NCI-H2227 (cell line): ENCODE data around the gene ADAM15.

Experiments
- DNase-seq: peaks from one replicate; lab custom pipeline; 2025; ENCODE audit not compliant: unreplicated experiment; lab: John Stamatoyannopoulos, UW

The ADAM15 gene

DNA sequence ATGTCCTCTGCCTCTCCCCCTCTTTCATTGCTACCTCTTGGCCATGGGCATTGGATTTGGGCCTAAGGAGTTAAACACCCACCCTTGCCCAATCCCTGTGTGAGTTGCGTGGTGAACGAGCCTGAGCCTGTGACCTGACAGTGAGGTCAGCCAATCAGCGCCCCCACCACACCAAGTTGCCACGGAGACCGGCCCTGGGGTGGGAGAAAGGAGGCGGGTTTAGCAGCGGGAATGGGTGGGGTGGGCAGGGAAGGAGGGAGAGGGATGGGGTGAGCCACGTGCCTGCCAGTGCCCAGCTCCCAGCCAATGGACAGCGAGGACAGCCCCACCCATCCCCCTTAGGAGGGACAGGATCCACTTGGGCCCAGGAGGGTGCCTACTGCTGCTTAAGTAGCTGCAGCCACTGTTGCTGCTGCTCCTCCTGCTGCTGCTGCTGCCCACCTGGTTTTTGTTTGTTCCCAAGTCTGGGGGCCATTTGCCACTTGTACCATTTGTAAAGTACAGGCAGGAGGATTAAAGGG, 39.0 kb upstream of the ADAM15 start:
- peak; percentile 95 for DNase-seq

DNA sequence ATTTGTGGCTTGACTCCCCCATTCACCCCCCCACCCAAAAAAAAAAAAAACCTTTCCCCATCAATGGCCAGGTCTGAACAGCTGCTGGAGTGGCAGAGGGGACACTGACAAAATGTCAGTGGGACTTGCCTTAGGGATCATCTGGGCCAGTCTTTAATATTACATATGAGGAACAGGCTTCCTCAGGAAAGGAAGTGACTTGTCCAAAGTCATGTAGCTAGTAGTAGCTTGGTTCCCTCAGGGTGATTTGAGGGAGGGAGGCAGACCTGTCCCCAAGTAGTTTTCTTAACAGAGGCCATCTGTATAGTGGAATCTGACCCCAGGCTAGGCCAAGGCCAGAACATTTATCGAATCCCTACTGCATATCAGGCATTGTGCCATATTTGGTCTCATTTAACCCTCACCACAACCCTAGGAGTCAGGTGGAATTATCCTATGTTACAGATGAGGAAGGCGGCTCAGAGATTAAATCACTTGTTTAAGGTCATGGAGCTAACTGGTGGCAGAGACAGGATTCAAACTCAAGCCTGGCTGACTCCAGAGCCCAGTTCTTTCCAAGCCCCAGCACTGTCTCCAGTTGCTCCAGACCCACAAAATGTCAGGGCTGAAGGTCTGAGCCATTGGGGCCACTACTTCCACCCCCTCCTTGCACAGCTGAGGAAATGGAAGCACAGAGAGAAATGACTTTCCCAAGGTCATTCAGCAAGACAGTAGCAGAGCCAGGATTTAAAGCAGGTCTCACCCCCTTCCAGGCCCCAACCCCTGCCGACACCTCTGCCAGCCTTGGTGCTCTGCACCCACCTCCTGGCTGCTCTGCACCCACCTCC, 38.1 kb upstream of the ADAM15 start:
- no peak for DNase-seq

DNA sequence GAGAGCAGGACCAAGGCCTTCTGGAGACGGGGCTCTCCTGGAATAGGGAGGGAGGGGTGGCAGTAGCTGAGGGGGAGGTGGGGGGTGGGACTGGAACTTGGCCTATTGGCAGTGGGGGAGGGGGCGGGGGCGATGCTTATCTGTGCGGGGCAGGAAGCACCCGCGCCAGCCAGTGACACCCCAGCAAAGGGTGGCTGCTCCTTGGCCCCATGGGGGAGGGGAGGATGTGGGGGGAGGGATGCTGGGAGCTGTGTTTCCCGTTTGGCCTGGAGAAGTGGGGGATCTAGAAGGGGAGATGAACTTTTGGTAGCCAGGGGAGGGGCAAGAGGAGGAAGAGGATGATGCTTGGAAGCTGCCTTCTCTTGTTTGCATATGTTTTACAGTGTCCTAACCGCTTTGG, 37.5 kb upstream of the ADAM15 start:
- DNase-seq = no peak

DNA sequence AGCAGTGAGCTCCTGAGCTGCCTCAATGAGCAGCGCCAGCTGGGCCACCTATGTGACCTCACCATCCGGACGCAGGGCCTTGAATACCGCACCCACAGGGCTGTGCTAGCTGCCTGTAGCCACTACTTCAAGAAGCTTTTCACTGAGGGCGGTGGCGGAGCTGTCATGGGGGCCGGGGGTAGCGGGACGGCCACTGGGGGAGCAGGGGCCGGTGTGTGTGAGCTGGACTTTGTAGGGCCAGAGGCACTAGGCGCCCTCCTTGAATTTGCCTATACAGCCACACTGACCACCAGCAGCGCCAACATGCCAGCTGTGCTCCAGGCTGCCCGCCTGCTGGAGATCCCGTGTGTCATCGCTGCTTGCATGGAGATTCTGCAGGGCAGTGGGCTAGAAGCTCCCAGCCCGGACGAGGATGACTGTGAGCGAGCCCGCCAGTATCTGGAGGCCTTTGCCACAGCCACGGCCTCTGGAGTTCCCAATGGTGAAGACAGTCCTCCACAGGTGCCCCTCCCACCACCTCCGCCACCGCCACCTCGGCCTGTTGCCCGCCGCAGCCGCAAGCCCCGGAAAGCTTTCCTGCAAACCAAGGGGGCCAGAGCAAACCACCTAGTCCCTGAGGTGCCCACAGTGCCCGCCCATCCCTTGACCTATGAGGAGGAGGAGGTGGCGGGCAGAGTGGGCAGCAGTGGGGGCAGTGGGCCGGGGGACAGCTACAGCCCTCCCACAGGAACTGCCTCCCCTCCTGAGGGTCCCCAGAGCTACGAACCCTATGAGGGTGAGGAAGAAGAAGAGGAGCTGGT, 36.2 kb upstream of the ADAM15 start:
- DNase-seq = no peak

DNA sequence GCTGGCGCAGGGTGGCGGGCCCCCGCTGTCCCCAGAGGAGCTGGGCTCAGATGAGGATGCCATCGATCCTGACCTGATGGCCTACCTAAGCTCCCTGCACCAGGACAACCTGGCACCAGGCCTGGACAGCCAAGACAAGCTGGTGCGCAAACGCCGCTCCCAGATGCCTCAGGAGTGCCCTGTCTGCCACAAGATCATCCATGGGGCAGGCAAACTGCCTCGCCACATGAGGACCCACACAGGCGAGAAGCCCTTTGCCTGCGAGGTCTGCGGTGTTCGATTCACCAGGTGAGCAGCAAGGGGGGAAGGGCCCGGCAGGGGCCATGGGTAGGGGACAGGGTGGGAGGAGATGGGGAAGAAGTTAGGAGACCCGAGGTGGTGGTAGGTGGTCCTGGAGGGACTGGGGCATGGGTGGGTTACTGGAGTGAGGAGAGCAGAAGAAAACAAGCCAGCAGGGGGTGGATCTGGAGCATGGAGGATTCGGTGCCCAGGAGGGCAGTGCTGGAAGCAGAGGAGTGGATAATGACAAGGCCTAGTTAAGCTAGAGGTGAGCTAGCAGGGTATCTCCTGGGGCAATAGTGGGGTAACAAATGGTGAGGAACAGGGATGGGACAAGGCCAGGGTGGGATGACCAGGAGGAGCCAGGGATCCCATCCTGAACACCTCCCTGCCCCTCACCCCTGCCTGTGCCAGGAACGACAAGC, 35.4 kb upstream of the ADAM15 start:
- no peak for DNase-seq

DNA sequence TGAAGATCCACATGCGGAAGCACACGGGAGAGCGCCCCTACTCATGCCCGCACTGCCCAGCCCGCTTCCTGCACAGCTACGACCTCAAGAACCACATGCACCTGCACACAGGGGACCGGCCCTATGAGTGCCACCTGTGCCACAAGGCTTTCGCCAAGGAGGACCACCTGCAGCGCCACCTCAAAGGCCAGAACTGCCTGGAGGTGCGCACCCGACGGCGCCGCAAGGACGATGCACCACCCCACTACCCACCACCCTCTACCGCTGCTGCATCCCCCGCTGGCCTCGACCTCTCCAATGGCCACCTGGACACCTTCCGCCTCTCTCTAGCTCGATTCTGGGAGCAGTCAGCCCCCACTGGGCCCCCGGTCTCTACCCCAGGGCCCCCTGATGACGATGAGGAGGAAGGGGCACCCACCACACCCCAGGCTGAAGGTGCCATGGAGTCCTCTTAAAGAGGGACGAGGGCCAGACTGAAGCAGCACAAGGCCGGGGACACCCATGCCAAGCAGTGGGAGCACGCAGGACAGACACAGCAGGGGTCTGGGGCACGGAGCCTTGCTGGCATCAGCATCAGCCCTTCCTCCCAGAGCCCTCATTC, 34.8 kb upstream of the ADAM15 start:
- no peak for DNase-seq

DNA sequence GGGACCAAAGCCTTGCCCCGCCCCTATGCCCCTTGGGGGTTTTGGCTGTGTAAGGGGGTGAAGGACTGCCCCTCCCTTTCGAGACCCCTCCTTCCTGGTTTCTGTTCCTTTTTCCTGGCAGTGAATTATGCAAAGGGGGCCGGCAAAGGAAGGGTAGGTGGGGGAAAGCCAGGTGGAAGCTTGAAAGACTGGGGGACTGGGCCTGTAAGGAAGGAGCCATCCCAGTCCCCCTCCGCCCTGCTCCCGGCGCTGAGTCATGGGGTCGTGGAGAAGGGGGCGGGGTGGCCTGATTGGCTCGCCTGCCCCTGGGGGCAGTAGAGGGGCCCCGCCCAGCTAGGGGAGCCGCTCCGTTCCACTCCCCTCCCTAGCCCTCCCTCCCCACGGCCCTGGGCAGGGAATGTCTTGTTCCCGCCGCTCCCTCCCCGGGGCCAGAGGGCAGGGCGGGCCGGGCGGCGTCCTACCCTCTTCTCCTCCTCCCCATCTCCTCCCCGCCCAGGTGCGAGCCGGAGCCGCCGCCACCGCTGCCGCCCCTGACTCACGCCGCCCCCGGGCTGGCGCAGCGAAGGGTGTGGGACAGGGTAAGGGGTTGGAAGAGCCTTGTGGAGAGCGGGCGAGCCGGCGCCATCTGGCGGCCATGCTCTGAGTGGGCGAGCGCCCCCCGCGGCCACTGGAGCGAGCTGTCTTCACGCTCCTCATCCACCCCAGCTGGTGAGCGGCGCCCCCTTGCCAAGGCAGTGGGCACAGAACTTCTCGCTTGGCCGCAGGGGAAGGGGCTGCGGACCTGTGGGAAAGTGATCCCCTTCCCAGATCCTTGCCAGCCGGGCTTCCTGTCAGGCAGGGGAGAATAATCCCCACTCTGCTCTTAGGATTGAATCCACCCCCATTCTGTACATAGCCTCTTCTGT, 33.8 kb upstream of the ADAM15 start:
- peak; percentile 94 for DNase-seq

DNA sequence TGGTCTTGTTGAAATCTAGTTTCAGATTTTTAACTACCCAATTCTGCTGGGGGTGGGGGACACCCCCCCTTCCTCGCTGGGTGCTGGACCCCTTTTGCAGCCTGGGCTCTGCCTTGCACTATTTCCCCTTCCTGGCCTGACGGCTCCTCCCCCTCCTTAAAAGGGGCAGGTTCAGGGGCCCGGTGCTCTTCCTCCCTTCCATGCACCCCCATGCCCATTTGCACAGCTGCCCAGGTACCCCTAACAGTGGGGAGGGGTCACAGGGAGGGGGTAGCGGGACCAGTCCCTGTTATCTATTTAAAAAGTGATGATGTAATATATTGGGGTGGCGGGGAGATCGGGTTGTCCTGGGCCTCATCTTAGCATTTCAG, 33.2 kb upstream of the ADAM15 start:
- no peak for DNase-seq

DNA sequence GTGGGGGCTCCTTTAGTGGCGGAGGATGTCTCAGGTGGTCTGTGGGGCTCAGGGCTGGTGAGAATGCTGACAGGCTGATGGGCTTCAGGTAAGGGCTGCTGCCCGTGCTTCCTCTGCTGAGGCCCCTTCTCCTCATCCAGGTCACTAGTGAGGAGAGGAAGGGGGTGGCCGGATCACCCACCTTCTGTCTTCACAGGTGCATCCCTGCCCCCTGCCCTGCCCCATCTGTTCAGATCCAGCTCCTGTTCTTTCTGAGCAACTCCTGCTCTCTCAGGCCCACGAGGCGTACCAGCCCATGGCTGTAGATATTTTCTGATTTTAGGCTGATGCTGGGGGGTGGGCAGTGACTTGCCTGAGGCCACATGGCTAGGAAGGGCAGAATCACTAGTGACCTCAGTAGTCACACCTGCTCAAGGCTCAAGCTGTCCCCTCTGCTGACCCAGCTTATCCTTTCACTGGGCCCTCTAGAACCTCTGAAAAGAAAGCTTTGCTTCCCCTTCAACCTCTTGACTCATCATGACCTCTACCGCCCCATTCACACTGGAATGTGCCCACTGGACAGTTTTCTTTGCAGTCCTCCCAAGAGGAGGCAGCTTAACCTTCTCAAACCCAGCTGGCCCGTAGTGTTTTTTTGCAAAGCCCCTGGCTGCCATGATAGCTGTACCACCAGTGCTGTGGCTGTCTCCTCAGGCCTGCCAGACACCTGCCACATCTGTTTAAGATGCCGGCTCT, 32.3 kb upstream of the ADAM15 start:
- DNase-seq = no peak

DNA sequence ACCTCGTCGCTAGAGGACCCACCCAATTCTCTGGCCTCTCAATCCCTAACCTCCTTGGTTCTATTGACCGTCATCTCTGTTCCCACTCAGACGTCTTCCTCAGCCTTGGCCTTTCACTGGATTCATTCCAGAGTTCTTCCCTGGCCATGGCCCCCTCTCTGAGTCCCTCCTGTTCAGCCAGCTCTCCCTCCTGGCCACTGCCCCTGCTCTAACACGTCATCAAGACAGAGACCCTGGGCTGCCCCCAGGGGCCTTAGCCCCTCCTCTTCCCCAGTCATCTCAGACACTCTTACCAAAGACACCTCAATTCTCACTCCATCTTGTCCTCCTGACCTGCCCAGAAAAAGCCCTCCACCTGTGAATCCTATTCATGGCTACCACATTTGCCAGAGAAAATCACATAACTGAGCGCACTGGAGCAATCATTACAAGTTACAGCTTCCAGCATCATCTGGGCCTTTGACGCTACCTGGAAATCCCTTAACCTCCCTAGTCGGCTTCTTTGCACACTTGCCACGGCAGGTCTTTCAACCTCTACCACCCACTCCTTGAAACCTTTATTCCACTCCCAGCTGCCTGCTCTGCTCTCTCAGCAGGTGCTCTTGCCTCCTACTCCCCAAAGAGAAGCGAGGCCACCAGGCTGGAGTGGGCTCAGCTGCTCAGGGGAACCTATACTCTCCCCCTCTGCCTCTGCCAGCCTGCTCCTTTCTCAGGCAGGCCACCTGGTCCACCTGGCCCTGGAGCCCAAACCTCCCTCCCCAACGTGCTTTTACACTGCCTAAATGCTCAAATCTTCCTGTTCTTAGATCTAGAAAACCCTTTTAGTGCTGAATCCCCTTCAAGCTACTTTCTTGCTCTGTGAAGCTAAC, 31.5 kb upstream of the ADAM15 start:
- DNase-seq = no peak

DNA sequence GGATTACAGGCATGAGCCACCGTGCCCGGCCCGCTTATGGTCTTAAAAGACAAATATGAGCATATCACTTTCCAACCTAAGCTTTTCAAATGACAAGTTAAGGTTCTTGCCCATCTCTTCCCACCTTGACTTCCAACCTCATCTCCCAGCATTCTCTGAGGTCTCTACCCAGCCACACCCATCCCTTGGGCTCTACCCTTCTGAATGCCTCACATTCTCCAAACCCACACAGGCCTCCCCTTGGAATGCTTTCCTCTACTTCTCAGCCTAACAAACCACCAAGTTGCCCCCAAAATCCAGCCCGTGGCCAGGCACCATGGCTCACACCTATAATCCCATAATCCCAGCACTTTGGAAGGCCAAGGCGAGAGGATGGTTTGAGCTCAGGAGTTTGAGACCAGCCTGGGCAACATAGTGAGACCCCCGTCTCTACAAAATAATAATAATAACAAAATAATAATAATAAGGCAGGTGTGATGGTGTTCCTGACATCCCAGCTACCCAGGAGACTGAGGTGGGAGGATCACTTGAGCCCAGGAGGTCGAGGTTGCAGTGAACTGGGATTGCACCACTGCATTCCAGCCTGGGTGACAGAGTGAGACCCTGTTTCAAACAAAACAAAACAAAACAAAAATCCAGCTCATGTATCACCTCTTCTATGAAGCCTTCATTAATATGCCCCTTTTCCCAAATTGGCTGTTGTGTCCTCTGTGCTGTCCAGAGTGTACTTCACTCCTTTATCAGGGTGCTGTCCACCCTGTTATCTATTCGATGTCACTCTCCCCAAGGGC, 28.8 kb upstream of the ADAM15 start:
- DNase-seq = no peak

DNA sequence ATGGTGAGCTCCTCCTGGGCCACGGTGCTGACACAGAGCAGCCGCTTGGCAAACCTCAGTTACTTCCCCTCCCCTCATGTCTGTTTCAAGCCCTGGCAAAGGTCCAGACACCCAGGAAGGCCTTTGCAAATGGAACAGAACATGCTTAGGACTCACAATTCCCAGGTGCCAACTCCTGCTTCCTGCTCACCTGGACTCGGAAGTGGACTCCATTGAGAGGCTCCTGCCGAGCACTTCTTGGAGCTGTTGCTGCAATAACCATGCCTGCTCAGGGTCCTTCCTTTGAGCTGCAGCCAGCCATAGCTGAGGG, 28.2 kb upstream of the ADAM15 start:
- DNase-seq = no peak

DNA sequence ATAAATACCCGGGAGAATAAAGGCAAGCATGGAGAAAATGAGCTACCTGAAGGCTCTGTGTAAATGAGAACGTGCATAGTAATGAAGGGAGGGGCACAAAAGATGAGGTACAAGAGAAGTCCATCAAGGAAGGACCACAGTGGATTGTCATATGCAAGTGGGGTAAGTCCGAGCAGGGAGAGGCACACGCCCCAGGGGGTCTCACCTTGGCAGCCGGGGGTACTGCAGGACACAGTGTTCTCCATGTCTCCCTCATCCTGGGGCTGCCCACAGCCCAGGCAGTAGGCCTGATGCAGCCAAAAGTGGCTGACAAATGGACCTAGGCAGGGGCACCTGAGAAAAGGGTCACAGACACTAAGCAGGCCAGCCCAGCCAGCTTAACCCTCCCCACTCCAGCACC, 27.5 kb upstream of the ADAM15 start:
- no peak for DNase-seq

DNA sequence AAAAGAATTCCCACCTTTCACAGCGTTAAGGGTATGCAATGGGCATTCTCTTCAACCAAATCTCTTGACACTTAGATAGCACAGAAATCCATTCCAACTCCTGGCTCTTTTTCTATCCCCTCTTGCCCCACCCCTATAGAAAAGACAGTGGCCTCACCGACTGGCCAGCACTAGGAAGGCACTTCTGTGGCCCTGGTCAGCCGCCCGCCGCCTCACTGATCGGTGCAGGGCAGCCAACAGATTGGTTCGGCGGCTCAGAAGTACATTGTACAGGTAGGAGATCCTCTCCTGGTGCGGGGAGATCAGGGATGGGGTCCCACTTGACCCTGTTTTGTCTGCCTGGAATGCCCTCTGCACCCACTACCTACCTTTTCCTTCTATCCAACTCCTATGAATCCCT, 26.8 kb upstream of the ADAM15 start:
- no peak for DNase-seq

DNA sequence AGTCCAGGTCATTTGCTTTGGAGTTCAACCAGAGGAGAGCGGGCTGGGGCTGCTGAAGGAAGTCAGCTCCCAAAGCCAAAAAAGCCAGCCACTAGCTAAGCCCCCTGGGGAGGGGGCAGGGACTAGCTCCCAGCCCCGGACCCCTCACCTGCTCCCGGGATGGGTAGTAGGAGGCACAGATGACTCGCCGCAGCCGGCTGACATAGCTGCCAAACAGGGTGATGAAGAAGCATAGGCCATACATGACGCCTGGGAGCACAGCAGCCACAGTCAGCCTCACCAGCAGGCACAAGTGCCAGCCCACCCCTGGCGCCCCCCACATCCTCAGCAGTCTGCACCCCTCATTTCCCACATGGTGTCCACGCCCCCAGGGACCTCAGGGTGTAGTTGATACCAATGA, 25.0 kb upstream of the ADAM15 start:
- no peak for DNase-seq

DNA sequence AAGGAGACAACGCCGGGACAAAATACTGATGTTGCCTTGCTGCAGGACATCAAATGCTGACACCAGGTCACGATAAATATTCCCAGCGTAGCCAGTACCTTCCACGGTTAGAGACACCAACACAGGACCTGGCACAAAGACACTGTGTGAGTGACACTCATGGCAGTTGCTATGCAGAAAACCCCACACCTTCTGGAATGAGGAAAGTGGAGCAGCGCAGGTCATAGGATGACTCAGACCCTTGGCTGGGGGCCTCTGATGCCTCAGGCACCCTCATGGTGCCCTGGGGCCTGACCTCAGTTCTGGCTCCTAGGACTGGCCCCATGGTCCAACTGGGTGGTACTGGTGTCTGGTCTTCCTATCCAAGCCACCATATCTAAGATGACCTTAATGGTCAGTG, 24.5 kb upstream of the ADAM15 start:
- no peak for DNase-seq

DNA sequence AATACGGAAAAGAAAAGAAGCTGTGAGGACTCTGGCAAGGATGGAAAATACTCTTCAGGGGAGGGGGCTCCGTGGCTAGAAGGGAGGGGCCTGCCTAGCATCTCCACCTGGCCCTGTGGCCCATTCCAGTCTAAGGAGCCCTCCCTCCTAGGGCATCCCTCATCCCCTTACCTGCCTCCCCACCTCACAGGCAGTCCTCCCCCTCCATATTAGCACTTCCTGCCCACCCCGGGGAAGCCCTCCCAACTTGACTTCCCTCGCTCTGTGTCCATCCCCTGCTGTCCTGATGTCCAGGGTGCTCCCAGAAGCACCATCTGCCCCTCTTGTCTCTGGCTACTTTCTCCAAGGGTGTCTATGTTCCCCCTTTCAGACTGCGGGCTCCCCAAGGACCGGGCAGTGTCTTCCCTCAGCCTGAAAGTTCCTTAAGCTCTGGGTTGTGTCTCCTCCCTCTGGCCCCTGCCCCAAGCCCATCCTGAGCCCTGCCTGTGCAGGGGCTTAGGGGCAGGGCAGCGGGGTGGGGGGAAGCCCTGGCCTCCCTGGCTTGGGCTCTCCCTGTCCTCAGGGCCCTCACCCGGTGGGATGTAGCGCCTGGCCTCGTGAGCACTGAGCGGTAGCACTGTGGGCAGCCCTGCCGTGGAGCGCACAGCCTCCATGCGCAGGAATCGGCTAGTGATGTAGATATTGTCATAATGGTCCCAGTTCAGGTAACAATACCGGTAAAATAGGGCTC, 21.4 kb upstream of the ADAM15 start:
- DNase-seq = no peak
